WI38 (cell line): ENCODE measurements around the gene MYL4.
A peak's percentile ranks its signal among the peaks of the same experiment; 100 is the strongest.

ENCODE experiments used
- H3K4me3 ChIP-seq: 2 replicates; pipeline ENCODE4 v1.5.1; 2011; ENCODE audit warnings: low read depth, mild to moderate bottlenecking, control low read depth, low read length
- CTCF ChIP-seq: IDR thresholded peaks from 2 replicates; pipeline ENCODE4 v1.5.1; 2012; ENCODE audit warnings: low read depth, mild to moderate bottlenecking, control low read depth, low read length

Gene MYL4

GRCh38 chr17:47251421-47251940 is 42.3 kb downstream of the MYL4 start:
- TF ChIP-seq CTCF = no peak
- no peak overlapping the region for H3K4me3 ChIP-seq

DNA sequence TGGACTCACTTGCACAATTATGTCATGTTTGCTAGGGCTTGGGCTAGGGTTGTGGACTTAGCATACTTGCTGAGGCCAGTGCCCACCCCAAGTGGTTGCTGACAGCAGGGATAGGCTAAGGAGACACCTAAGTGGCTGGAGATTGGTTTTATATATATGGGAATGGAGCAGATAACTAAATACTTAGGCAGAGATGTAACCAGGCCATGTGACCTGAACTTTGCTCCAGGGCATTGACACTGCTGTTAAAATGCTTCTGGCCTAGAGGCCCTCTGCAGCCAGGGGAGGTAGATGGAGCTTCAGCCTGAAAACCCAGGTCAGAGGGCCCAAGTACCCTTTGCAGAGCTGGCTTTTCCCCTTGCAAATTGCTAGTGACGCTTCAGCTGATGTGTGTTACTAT is 43.1 kb downstream of the MYL4 start:
- TF ChIP-seq CTCF = no peak
- no peak overlapping the region for H3K4me3 ChIP-seq

DNA sequence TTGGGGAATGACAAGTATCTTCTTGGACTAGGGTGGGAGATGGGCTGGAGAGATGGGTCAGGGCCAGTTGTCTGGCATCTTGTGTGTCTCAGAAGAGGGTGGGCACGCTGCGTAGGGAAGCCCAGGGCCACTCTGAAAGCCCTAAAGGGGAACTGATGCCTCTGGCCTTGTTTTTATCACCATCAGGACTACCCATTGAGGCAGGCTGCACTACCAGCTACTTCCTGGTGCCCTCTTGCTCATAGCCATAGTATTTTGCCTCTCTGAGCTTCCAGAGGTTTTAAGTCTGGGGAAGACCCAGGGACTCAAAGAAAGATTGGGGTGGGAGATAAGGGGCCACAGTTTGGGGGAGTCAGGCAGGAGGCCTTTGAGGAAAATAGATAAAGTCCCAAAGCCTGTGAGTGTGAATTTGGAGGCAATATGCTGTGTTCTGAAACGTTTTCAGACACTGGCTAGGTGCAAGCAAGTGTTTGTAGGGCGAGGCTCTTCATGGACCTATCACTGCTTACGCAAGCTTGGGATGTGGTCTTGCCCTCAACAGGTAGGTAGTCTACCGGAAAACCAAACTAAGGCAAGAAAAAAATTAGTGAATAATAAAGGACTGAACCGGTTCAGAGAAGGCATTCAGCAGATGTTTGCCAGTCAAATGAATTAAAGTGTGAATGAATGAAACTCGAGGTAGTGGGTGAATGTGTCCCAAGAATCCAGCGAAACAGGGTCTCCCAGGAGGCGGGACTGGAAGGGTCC is 43.8 kb downstream of the MYL4 start:
- no peak for TF ChIP-seq CTCF
- H3K4me3 ChIP-seq = peak overlapping the region; percentile 77

GRCh38 chr17:47253541-47254402 is 44.6 kb downstream of the MYL4 start, which contains the start of gene ITGB3:
ITGB3 (plus strand) TSS chr17:47253827; CDS start chr17:47253862, 35 bp downstream.
- H3K4me3 ChIP-seq = peak within 1 kb of the TSS; percentile 77
- TF ChIP-seq CTCF = peak; percentile 29

DNA sequence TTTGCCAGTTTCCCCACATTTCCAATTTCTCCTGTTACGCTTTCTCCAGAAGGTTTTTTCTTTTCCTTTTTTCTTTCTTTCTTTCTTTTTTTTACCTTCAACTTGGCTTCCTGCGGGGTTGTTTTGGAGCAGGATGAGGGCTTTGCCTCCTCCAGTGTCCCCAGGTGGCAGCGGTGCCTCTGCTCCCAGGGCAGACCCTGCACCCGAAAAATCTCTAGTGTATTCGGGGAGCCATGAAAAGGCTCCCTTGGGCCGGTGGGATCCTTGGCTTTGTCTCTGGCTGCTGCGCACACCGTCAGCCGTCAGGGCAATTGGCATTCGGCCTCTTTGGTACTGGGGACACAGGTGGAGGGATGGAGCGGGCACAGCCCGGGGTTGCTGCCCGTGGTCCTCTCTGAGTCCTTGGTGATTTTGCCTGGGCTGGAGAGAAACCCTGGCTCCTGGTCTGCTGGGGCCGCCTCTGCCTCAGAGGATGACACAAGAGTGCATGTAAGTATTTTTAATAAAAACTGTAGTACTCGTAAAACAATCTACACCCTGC is 45.3 kb downstream of the MYL4 start:
- no peak for TF ChIP-seq CTCF
- peak overlapping the region; percentile 77 for H3K4me3 ChIP-seq

DNA sequence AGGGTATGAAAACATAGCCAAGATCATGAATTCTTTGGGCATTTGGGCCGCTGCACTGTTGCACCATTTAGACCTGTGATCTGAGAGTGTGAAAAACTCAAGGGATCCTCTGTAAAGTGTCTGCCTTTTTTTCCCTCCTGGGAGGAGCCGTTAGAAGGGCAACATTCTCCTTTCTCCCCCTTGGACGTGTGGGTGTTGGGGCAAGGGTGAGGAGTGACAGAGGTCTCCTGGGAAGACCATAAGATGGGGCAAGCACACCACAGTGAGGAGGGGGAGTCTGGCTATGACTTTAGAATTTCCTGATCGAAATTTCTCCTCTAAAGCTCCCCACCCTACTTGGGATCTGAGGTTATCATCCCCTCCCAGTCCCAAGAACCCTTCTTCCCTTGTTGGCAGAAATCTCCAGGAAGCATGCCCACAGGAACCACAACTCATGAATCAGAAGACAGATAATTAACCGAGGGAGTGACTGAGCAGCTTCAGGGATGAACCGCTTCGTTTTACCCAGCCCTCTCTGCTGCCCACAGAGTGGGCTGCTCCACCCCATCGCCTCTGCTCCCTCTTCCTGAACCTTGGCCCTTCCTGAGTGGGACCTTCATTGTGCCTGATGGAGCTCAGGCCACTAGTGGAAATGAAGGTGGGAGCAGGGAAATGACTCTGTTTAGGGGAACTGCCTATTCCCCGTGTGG is 48.6 kb downstream of the MYL4 start:
- TF ChIP-seq CTCF = no peak
- H3K4me3 ChIP-seq = no peak overlapping the region
